ENCODE results near the gene C10orf90. TPM values are rescaled to one million over a fixed set of nuclear protein-coding genes. Genes with fewer than 3 reads are reported as not detected.

C10orf90 gene
- polyA plus RNA-seq, 3 donors = not detected

GRCh38 chr10:126480648-126481047, 189.8 kb downstream of the C10orf90 start:
- peaks cover 0 to 3% (median 3%) of the 10 kb centered on the region in 3 donors for H3K27me3 Mint-ChIP-seq (ENCODE audit: low read depth in 3 of 3)
- no peak overlapping the region for H3K27ac Mint-ChIP-seq
- H3K4me3 Mint-ChIP-seq = no peak overlapping the region
- H3K4me1 ChIP-seq (ENCODE audit: control insufficient read depth in 1 of 2, insufficient read depth in 2 of 2, low read length in 2 of 2) = no peaks in the 10 kb centered on the region
- H3K27me3 ChIP-seq (ENCODE audit: control insufficient read depth in 2 of 2, insufficient read depth in 2 of 2, low read length in 2 of 2) = no peaks in the 10 kb centered on the region
- no peak overlapping the region for H3K27ac ChIP-seq (ENCODE audit: low read depth in 1 of 2, low read length in 2 of 2)
- no peaks in the 10 kb centered on the region for H4K20me1 ChIP-seq (ENCODE audit: insufficient read depth, low read length)
- no peaks in the 10 kb centered on the region for H3K36me3 Mint-ChIP-seq
- H2AFZ ChIP-seq (ENCODE audit: insufficient read depth, low read depth, low read length, poor library complexity, severe bottlenecking) = no peak overlapping the region
- no peaks in the 10 kb centered on the region for H3K36me3 ChIP-seq (replicated peaks in 1 of 2; ENCODE audit: control insufficient read depth in 1 of 2, insufficient read depth in 2 of 2, low read length in 2 of 2)
- H3K9ac ChIP-seq (ENCODE audit: insufficient read depth, low read length, poor library complexity, severe bottlenecking) = no peak overlapping the region
- no peaks in the 10 kb centered on the region for H3K79me2 ChIP-seq (ENCODE audit: insufficient read depth, low read length)
- H3K4me1 Mint-ChIP-seq = no peaks in the 10 kb centered on the region
- H3K4me3 ChIP-seq (replicated peaks in 1 of 3; ENCODE audit: low read depth in 2 of 3, low read length in 3 of 3) = no peak overlapping the region
- no peak for TF ChIP-seq CTCF (IDR thresholded peaks at IDR 0.05)
- H3K9me3 Mint-ChIP-seq = peaks cover 0 to 6% (median 2%) of the 10 kb centered on the region in 7 donors
- DNase-seq = no peak
- intact Hi-C loops (cut with micrococcal nuclease) = no loop called here
- no peaks in the 10 kb centered on the region for H3K9me3 ChIP-seq (replicated peaks in 1 of 2; ENCODE audit: control insufficient read depth in 1 of 2, insufficient read depth in 1 of 2, low read length in 2 of 2)
- no peak overlapping the region for H3K4me2 ChIP-seq (replicated peaks; ENCODE audit: extremely low read depth, low read length, poor library complexity, severe bottlenecking)
- 100% methylated on average over 2 of the region's 3 CpGs for WGBS (ENCODE audit: insufficient coverage)

GRCh38 chr10:126479280-126479895, 191.1 kb downstream of the C10orf90 start:
- H2AFZ ChIP-seq (ENCODE audit: insufficient read depth, low read depth, low read length, poor library complexity, severe bottlenecking) = no peak overlapping the region
- H3K9me3 ChIP-seq (replicated peaks in 1 of 2; ENCODE audit: control insufficient read depth in 1 of 2, insufficient read depth in 1 of 2, low read length in 2 of 2) = no peaks in the 10 kb centered on the region
- 93% methylated on average over 5 of the region's 7 CpGs for WGBS (ENCODE audit: insufficient coverage)
- no peak overlapping the region for H3K27ac Mint-ChIP-seq
- DNase-seq = no peak
- no peaks in the 10 kb centered on the region for H3K4me1 ChIP-seq (ENCODE audit: control insufficient read depth in 1 of 2, insufficient read depth in 2 of 2, low read length in 2 of 2)
- H3K4me1 Mint-ChIP-seq = no peaks in the 10 kb centered on the region
- H3K9ac ChIP-seq (ENCODE audit: insufficient read depth, low read length, poor library complexity, severe bottlenecking) = no peak overlapping the region
- intact Hi-C loops (cut with micrococcal nuclease) = no loop called here
- no peaks in the 10 kb centered on the region for H3K36me3 Mint-ChIP-seq
- H4K20me1 ChIP-seq (ENCODE audit: insufficient read depth, low read length) = no peaks in the 10 kb centered on the region
- no peak for TF ChIP-seq CTCF (IDR thresholded peaks at IDR 0.05)
- H3K27me3 Mint-ChIP-seq (ENCODE audit: low read depth in 3 of 3) = peaks cover 0 to 3% (median 3%) of the 10 kb centered on the region in 3 donors
- no peak overlapping the region for H3K4me2 ChIP-seq (replicated peaks; ENCODE audit: extremely low read depth, low read length, poor library complexity, severe bottlenecking)
- H3K4me3 ChIP-seq (replicated peaks in 1 of 3; ENCODE audit: low read depth in 2 of 3, low read length in 3 of 3) = no peak overlapping the region
- no peaks in the 10 kb centered on the region for H3K27me3 ChIP-seq (ENCODE audit: control insufficient read depth in 2 of 2, insufficient read depth in 2 of 2, low read length in 2 of 2)
- H3K79me2 ChIP-seq (ENCODE audit: insufficient read depth, low read length) = no peaks in the 10 kb centered on the region
- no peaks in the 10 kb centered on the region for H3K36me3 ChIP-seq (replicated peaks in 1 of 2; ENCODE audit: control insufficient read depth in 1 of 2, insufficient read depth in 2 of 2, low read length in 2 of 2)
- no peak overlapping the region for H3K27ac ChIP-seq (ENCODE audit: low read depth in 1 of 2, low read length in 2 of 2)
- H3K4me3 Mint-ChIP-seq = no peak overlapping the region
- H3K9me3 Mint-ChIP-seq = peaks cover 0 to 3% (median 2%) of the 10 kb centered on the region in 7 donors
